Mesenchymal stem cell (in vitro differentiated cells and primary cell): ENCODE results near the gene EXOC3L2.
"Not testable (repeated sequence)": the region's sequence is repeated elsewhere in the genome, so short reads cannot be mapped to it uniquely, and the experiment has no call there.

ENCODE experiments used
- DNase-seq: peaks from one replicate; pipeline ENCODE4 v3.0.0-alpha.2; 2013
- H2AFZ ChIP-seq: one replicate; pipeline ENCODE4 v1.6.1; 2013; ENCODE audit warnings: low read depth, mild to moderate bottlenecking, control low read depth, inconsistent platforms, low read length, moderate library complexity
- H2AK5ac ChIP-seq: 2 replicates; pipeline ENCODE4 v1.6.1; 2013; ENCODE audit warnings: low read length, moderate library complexity, mild to moderate bottlenecking, inconsistent platforms; ENCODE audit not compliant: severe bottlenecking
- H2BK120ac ChIP-seq: one replicate; pipeline ENCODE4 v1.6.1; 2013; ENCODE audit warnings: low read depth, mild to moderate bottlenecking, inconsistent platforms, low read length, moderate library complexity
- H2BK12ac ChIP-seq, 2 experiments: one replicate each; pipeline ENCODE4 v1.6.1; 2013; ENCODE audit warnings: inconsistent platforms in 2 of 2, low read length in 2 of 2, mild to moderate bottlenecking in 2 of 2, moderate library complexity in 2 of 2, control low read depth in 1 of 2
- H2BK15ac ChIP-seq: one replicate; pipeline ENCODE4 v1.6.1; 2013; ENCODE audit warnings: mild to moderate bottlenecking, low read depth, inconsistent platforms; ENCODE audit not compliant: poor library complexity, severe bottlenecking
- H2BK5ac ChIP-seq: 2 replicates; pipeline ENCODE4 v1.6.1; 2013; ENCODE audit warnings: low read depth, mild to moderate bottlenecking, low read length, control low read depth, inconsistent platforms; ENCODE audit not compliant: poor library complexity, severe bottlenecking
- H3K14ac ChIP-seq, 2 experiments: one replicate each; pipeline ENCODE4 v1.6.1; 2013; ENCODE audit warnings: inconsistent platforms in 2 of 2, low read length in 2 of 2, control low read depth in 1 of 2, mild to moderate bottlenecking in 1 of 2, moderate library complexity in 1 of 2
- H3K18ac ChIP-seq, 2 experiments: one replicate each; pipeline ENCODE4 v1.6.1; 2013; ENCODE audit warnings: inconsistent platforms in 2 of 2, low read length in 2 of 2, control low read depth in 1 of 2, low read depth in 1 of 2, mild to moderate bottlenecking in 1 of 2
- H3K23ac ChIP-seq, 2 experiments: one replicate each; pipeline ENCODE4 v1.6.1; 2013; ENCODE audit warnings: inconsistent platforms in 2 of 2, low read length in 2 of 2, mild to moderate bottlenecking in 2 of 2, moderate library complexity in 2 of 2, control low read depth in 1 of 2
- H3K27ac ChIP-seq: 2 replicates; pipeline ENCODE4 v1.5.1; 2013; ENCODE audit warnings: mild to moderate bottlenecking, moderate library complexity, low read length, control low read depth, inconsistent platforms; ENCODE audit not compliant: poor library complexity, severe bottlenecking
- H3K27me3 ChIP-seq, 2 experiments: 2 replicates each; pipeline versions ENCODE4 v1.6.1 to v1.7.0; 2013; ENCODE audit warnings: low read length in 2 of 2, mild to moderate bottlenecking in 2 of 2, moderate library complexity in 2 of 2, control low read depth in 1 of 2, inconsistent platforms in 1 of 2; ENCODE audit not compliant: control insufficient read depth in 1 of 2, insufficient read depth in 1 of 2
- H3K36me3 ChIP-seq, 2 experiments: 2 replicates each; pipeline versions ENCODE4 v1.6.1 to v1.7.0; 2013; ENCODE audit warnings: low read length in 2 of 2, control low read depth in 1 of 2, inconsistent platforms in 1 of 2, low read depth in 1 of 2, mild to moderate bottlenecking in 1 of 2; ENCODE audit not compliant: insufficient read depth in 2 of 2, control insufficient read depth in 1 of 2
- H3K4ac ChIP-seq, 2 experiments: one replicate each; pipeline ENCODE4 v1.6.1; 2013; ENCODE audit warnings: inconsistent platforms in 2 of 2, low read length in 2 of 2, mild to moderate bottlenecking in 2 of 2, moderate library complexity in 2 of 2, control low read depth in 1 of 2, low read depth in 1 of 2
- H3K4me1 ChIP-seq: 2 replicates; pipeline ENCODE4 v1.6.1; 2013; ENCODE audit warnings: low read depth, low read length, control low read depth; ENCODE audit not compliant: control insufficient read depth, insufficient read depth
- H3K4me2 ChIP-seq: 2 replicates; pipeline ENCODE4 v1.6.1; 2013; ENCODE audit warnings: low read length, mild to moderate bottlenecking, inconsistent platforms; ENCODE audit not compliant: poor library complexity, severe bottlenecking
- H3K4me3 ChIP-seq, 2 experiments: 2 replicates each; pipeline versions ENCODE4 v1.5.1 to v1.7.0; 2013; ENCODE audit warnings: low read length in 2 of 2, mild to moderate bottlenecking in 2 of 2, control low read depth in 1 of 2, low read depth in 1 of 2; ENCODE audit not compliant: insufficient read depth in 1 of 2
- H3K79me1 ChIP-seq: replicated peaks from 2 replicates; pipeline ENCODE4 v1.6.1; 2013; ENCODE audit warnings: mild to moderate bottlenecking, control low read depth, low read length, inconsistent platforms; ENCODE audit not compliant: poor library complexity, severe bottlenecking
- H3K9ac ChIP-seq: 2 replicates; pipeline ENCODE4 v1.7.0; 2013; ENCODE audit warnings: mild to moderate bottlenecking, low read length, moderate library complexity
- H3K9me3 ChIP-seq: 2 replicates; pipeline ENCODE4 v1.7.0; 2013; ENCODE audit warnings: mild to moderate bottlenecking, low read length; ENCODE audit not compliant: control insufficient read depth
- H4K8ac ChIP-seq: one replicate; pipeline ENCODE4 v1.6.1; 2013; ENCODE audit warnings: inconsistent platforms, mild to moderate bottlenecking, low read length, moderate library complexity
- H4K91ac ChIP-seq: one replicate; pipeline ENCODE4 v1.6.1; 2013; ENCODE audit warnings: mild to moderate bottlenecking, low read length, inconsistent platforms
- WGBS: methylation state at CpG from one replicate; pipeline ENCODE4 v1.1.7; 2013; ENCODE audit warnings: mixed read lengths; 5-methylcytosine and 5-hydroxymethylcytosine counted together

EXOC3L2 gene

DNA sequence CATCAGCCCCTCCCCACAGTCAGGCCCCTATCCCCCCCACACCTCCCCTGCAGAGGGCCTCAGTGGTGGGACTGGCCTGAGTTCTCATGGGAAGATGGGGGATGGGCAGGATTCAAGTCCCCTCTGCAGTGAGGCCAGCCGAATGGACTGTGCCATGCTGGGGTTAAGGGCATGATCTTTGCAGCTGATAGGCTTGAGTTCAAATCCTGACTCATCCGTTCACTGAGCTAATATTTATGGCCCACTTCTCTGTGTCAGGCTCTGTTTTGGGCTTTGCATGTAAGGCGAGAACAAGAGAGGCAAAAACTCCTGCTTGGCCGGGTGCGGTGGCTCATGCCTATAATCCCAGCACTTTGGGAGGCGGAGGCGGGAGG is 26.5 kb upstream of the EXOC3L2 start:
- Histone ChIP-seq H2AFZ (no peak overlapping the region), H3K9me3 (no peaks in the 10 kb centered on the region), H3K36me3 (peaks cover 67 to 73% of the 10 kb centered on the region in 2 experiments), H2AK5ac (no peak overlapping the region), H2BK5ac (no peak overlapping the region), H2BK120ac (no peak overlapping the region), H4K8ac (no peak overlapping the region), H3K79me1 (peaks cover 15% of the 10 kb centered on the region), H3K4me2 (no peak overlapping the region), H3K14ac (no peak overlapping the region), H2BK12ac (no peak overlapping the region), H3K23ac (no peak overlapping the region), H3K9ac (no peak overlapping the region), H2BK15ac (no peak overlapping the region), H4K91ac (no peak overlapping the region), H3K27ac (no peak overlapping the region), H3K18ac (no peak overlapping the region), H3K4me3 (no peak overlapping the region), H3K4me1 (peaks cover 4% of the 10 kb centered on the region), H3K4ac (no peak overlapping the region), H3K27me3 (no peaks in the 10 kb centered on the region)
- no peak for DNase-seq
- WGBS, result 72% methylated on average over 7 of the region's 7 CpGs

DNA sequence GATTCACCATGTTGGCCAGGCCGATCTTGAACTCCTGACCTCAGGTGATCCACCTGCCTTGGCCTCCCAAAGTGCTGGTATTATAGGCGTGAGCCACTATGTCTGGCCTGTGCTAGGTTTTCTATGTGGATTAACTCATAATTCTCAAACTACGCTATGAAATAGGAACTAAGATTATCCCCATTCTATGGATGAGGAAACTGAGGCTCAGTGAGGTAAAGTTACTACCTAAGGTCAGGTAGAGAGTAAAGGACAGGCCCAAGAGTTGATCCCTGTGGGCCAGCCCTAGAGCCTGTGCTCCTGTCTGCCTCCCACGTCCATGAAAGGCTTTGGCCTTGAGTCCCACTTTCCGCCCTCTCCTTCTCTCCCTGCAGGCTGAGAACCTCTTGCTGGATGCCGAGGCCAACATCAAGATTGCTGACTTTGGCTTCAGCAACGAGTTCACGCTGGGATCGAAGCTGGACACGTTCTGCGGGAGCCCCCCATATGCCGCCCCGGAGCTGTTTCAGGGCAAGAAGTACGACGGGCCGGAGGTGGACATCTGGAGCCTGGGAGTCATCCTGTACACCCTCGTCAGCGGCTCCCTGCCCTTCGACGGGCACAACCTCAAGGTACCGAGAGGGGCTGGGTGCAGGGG is 26.0 kb upstream of the EXOC3L2 start:
- Histone ChIP-seq H3K23ac (no peak overlapping the region), H3K4me3 (no peak overlapping the region), H2AFZ (no peak overlapping the region), H4K91ac (no peak overlapping the region), H2BK15ac (no peak overlapping the region), H3K27ac (no peak overlapping the region), H3K4me2 (no peak overlapping the region), H3K27me3 (no peaks in the 10 kb centered on the region), H3K9ac (no peak overlapping the region), H3K14ac (no peak overlapping the region), H3K4ac (no peak overlapping the region), H2BK120ac (no peak overlapping the region), H2BK12ac (no peak overlapping the region), H3K36me3 (peaks cover 70 to 75% of the 10 kb centered on the region in 2 experiments), H3K4me1 (peaks cover 2% of the 10 kb centered on the region), H2AK5ac (no peak overlapping the region), H2BK5ac (no peak overlapping the region), H3K79me1 (peaks cover 17% of the 10 kb centered on the region), H3K9me3 (no peaks in the 10 kb centered on the region), H3K18ac (no peak overlapping the region), H4K8ac (no peak overlapping the region)
- DNase-seq, result no peak
- 92% methylated on average over 20 of the region's 21 CpGs for WGBS

DNA sequence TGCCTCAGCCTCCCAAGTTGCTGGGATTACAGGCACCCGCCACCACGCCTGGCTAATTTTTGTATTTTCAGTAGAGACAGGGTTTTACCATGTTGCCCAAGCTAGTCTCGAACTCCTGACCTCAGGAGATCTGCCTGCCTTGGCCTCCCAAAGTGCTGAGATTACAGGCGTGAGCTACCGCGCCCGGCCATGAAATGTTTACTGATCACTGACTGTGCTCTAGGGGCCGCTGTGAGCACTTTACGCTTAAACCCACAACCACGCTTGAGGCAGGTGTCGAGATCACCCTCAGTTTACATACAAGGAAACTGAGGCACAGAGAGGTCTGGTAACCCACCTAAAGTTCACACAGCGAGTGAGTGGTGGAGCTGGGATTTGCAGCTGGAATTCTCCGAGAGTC is 24.7 kb upstream of the EXOC3L2 start:
- not testable (repeated sequence) for H2AFZ ChIP-seq, H3K18ac ChIP-seq, H3K4me3 ChIP-seq, H3K27ac ChIP-seq, H2AK5ac ChIP-seq, H2BK12ac ChIP-seq, H2BK5ac ChIP-seq, H3K4me2 ChIP-seq, H3K9me3 ChIP-seq, H3K4me1 ChIP-seq, H3K23ac ChIP-seq, H4K91ac ChIP-seq, DNase-seq, H3K9ac ChIP-seq, H4K8ac ChIP-seq, H3K14ac ChIP-seq, H2BK120ac ChIP-seq, H2BK15ac ChIP-seq, H3K27me3 ChIP-seq, H3K4ac ChIP-seq
- peaks cover 71 to 79% of the 10 kb centered on the region in 2 experiments for H3K36me3 ChIP-seq
- WGBS, result 91% methylated on average over 13 of the region's 13 CpGs
- H3K79me1 ChIP-seq, result peaks cover 25% of the 10 kb centered on the region

DNA sequence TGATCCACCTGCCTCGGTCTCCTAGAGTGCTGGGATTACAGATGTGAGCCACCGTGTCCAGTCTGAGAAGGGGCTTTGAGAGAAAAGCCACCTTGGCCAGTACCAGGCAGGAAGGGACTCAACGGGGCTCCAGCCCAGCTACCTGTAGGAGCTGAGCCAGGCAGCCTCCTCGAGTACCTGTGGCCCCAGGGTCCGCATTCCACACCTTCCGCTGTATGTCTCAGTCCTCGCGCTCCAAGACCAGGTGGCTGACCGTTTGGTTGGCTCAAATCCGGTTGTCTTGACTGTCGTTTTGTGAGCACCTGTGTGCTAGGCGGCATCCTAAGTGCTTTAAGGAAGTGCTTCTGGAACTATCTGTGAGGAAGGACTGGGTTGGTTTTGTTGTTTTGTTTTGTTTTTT is 22.1 kb upstream of the EXOC3L2 start:
- H3K4me1 ChIP-seq, result no peaks in the 10 kb centered on the region
- no peak overlapping the region for H3K9ac ChIP-seq
- peaks cover 30% of the 10 kb centered on the region for H3K79me1 ChIP-seq
- no peaks in the 10 kb centered on the region for H3K9me3 ChIP-seq
- no peak overlapping the region for H3K23ac ChIP-seq
- H2AK5ac ChIP-seq, result no peak overlapping the region
- peak overlapping the region; percentile 57 for H2BK15ac ChIP-seq
- no peak overlapping the region for H3K4me2 ChIP-seq
- no peak overlapping the region for H3K4me3 ChIP-seq
- peaks cover 63 to 76% of the 10 kb centered on the region in 2 experiments for H3K36me3 ChIP-seq
- no peak overlapping the region for H3K14ac ChIP-seq
- no peak overlapping the region for H2BK12ac ChIP-seq
- H3K18ac ChIP-seq, result no peak overlapping the region
- peak overlapping the region; percentile 18 for H4K91ac ChIP-seq
- H3K27me3 ChIP-seq, result no peaks in the 10 kb centered on the region
- H3K4ac ChIP-seq, result no peak overlapping the region
- no peak overlapping the region for H2BK5ac ChIP-seq
- no peak for DNase-seq
- no peak overlapping the region for H4K8ac ChIP-seq
- WGBS, result 96% methylated on average over 11 of the region's 12 CpGs
- no peak overlapping the region for H3K27ac ChIP-seq
- no peak overlapping the region for H2AFZ ChIP-seq
- no peak overlapping the region for H2BK120ac ChIP-seq
